Tibial nerve (tissue), 4 donors: ENCODE results near the gene UBXN10. TPM values are rescaled to one million over a fixed set of nuclear protein-coding genes. Genes with fewer than 3 reads are reported as not detected.

Source experiments
- DNase-seq, 2 donors: peaks; one replicate each; pipeline ENCODE4 v3.0.0-alpha.2; 2019; ENCODE audit warnings: low spot score in 2 of 2
- H3K27ac ChIP-seq, 4 donors: fragments of 200-600 bp; sonication (generic) in 3 of 4; one replicate each; pipeline ENCODE4 v1.5.1; 2017 to 2019; ENCODE audit warnings: mild to moderate bottlenecking in 1 of 4
- H3K27me3 ChIP-seq, 2 donors: fragments of 200-600 bp; sonication (generic) in 1 of 2; one replicate each; pipeline versions ENCODE4 v1.5.1 to v1.6.0; 2017 to 2019
- H3K36me3 ChIP-seq, 3 donors: fragments of 200-600 bp; sonication (generic); one replicate each; pipeline ENCODE4 v1.5.1; 2018 to 2019
- H3K4me1 ChIP-seq, 4 donors: fragments of 200-600 bp; sonication (generic) in 3 of 4; one replicate each; pipeline ENCODE4 v1.5.1; 2017 to 2019
- H3K4me3 ChIP-seq, 4 donors: fragments of 200-600 bp; sonication (generic) in 3 of 4; one replicate each; pipeline ENCODE4 v1.5.1; 2017 to 2019; ENCODE audit warnings: mild to moderate bottlenecking in 1 of 4, moderate library complexity in 1 of 4
- H3K9me3 ChIP-seq, 4 donors: fragments of 200-600 bp; sonication (generic) in 3 of 4; one replicate each; pipeline ENCODE4 v1.5.1; 2017 to 2019
- EP300 ChIP-seq, 2 donors: sonication (generic); formaldehyde crosslinking; IDR thresholded peaks; one replicate each; pipeline ENCODE4 v1.6.1; 2017; ENCODE audit warnings: antibody characterized with exemption in 2 of 2, mild to moderate bottlenecking in 1 of 2
- POLR2A ChIP-seq, 2 donors: fragments of 450-650 bp; IDR thresholded peaks; one replicate each; pipeline ENCODE4 v1.6.1; 2017; ENCODE audit warnings: antibody characterized with exemption in 2 of 2, mild to moderate bottlenecking in 2 of 2, moderate library complexity in 2 of 2
- WGBS, 2 donors: methylation state at CpG; one replicate each; pipeline ENCODE4 v1.1.5; 2018; 5-methylcytosine and 5-hydroxymethylcytosine counted together
- total RNA-seq, 4 donors: library from RNA; depleted of rRNA; stranded (reverse); fragments of >200 nt; gene quantifications; one replicate each; pipeline ENCODE4 v1.1.0, GENCODE V29; 2016
- TF ChIP-seq, protein P1 (sequence below), 5 experiments: fragments of 200-600 bp in 3 of 5; fragments of 450-650 bp in 2 of 5; sonication (generic) in 3 of 5; IDR thresholded peaks; one replicate each; pipeline ENCODE4 v1.5.1; 2016 to 2019; ENCODE audit warnings: antibody characterized with exemption in 5 of 5, mild to moderate bottlenecking in 3 of 5, moderate library complexity in 2 of 5

The UBXN10 gene
- total RNA-seq, 4 donors from 2014 or later, result under 0.01 to 0.84 (median 0.41) TPM

DNA sequence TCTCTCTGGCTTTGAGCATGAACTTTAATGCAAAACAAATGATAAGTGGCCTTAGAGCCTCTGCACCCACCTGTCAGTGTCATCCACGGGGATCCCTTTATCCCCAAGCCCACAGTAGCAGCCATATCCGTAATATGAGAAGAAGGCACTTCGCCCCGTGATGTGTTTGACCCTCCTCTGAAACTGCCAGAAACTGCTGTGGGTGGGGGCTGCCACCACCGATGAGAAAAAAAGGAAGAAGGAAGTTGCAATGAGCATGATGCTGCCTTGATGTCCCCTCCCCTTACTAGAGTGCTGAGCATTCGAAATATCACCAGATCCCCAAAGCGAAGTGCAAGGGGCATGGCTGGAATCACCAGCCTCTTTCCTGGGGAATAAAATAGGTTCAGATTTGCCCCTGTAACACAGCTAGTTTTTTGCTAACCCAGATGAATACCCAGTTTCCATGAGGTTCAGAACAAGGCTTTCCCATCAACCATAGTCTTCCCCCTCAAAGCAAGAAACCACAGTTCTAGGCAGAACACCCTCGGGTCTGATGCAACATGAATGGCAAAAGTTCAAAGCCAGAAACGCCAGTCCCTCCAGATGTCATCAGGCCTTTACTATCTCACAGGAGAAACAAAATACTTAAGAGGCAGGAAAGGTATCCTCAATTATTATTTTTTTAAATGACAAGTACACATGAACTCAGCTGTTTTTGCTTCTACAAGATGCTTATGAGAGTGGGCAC lies 10.8 kb upstream of the UBXN10 start:
- 47 to 49% methylated on average over 9 of the region's 9 CpGs for WGBS, 2 donors
- H3K9me3 ChIP-seq, result no peaks in the 10 kb centered on the region
- TF ChIP-seq, protein P1, sequence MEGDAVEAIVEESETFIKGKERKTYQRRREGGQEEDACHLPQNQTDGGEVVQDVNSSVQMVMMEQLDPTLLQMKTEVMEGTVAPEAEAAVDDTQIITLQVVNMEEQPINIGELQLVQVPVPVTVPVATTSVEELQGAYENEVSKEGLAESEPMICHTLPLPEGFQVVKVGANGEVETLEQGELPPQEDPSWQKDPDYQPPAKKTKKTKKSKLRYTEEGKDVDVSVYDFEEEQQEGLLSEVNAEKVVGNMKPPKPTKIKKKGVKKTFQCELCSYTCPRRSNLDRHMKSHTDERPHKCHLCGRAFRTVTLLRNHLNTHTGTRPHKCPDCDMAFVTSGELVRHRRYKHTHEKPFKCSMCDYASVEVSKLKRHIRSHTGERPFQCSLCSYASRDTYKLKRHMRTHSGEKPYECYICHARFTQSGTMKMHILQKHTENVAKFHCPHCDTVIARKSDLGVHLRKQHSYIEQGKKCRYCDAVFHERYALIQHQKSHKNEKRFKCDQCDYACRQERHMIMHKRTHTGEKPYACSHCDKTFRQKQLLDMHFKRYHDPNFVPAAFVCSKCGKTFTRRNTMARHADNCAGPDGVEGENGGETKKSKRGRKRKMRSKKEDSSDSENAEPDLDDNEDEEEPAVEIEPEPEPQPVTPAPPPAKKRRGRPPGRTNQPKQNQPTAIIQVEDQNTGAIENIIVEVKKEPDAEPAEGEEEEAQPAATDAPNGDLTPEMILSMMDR (IDR thresholded peaks at IDR 0.05), result no peak
- TF ChIP-seq EP300 (IDR thresholded peaks at IDR 0.05) (no peak), POLR2A (IDR thresholded peaks at IDR 0.05) (no peak)
- H3K36me3 ChIP-seq, result no peaks in the 10 kb centered on the region
- H3K27me3 ChIP-seq, result no peaks in the 10 kb centered on the region
- peaks cover 0 to 3% (median 0%) of the 10 kb centered on the region in 4 donors for H3K4me1 ChIP-seq
- H3K4me3 ChIP-seq, result no peak overlapping the region
- H3K27ac ChIP-seq, result no peak overlapping the region
- DNase-seq, result no peak

DNA sequence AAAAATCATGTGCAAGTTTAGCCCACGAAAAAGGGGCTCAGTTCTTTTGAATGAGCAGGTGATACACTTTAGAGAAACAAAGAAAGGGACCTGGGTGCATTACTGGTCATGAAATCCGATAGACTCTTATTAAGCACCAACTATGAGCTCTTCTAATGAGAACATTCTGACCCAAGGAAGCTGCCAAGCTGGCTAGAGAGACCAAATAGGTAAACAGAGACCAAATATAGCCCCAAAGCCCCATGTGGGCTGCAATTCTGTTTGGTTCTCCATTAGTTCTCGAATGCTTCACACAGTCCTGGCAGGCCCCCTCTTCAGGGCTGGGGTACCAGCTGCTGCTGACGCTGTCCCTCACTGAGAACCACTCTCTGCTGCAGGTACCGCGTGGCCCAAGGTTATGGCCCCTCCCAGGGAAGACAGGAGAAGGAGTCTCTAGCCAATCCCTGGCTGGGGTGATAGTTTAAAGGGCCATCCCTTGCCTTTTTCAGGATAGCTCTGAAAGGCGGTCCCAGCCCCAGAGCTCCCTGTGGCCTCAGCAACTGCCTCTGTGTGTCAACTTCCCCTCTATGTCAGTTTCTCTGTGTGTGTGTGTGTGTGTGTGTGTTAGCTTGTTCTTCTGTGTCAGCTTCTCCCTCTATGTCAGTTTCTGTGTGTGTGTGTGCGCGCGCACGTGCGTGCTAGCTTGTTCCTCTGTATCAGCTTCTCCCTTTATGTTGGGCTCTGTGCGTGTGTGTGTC lies 7.1 kb upstream of the UBXN10 start:
- TF ChIP-seq, protein P1 (IDR thresholded peaks at IDR 0.05), result no peak
- no peak for TF ChIP-seq POLR2A (IDR thresholded peaks at IDR 0.05)
- no peak for TF ChIP-seq EP300 (IDR thresholded peaks at IDR 0.05)
- Histone ChIP-seq H3K4me3 (no peak overlapping the region), H3K27me3 (peaks cover 0 to 7% of the 10 kb centered on the region in 2 donors), H3K27ac (no peak overlapping the region), H3K36me3 (no peaks in the 10 kb centered on the region), H3K9me3 (no peaks in the 10 kb centered on the region), H3K4me1 (no peaks in the 10 kb centered on the region)
- WGBS, 2 donors, result 69 to 74% methylated on average over 13 of the region's 13 CpGs
- DNase-seq, result no peak

DNA sequence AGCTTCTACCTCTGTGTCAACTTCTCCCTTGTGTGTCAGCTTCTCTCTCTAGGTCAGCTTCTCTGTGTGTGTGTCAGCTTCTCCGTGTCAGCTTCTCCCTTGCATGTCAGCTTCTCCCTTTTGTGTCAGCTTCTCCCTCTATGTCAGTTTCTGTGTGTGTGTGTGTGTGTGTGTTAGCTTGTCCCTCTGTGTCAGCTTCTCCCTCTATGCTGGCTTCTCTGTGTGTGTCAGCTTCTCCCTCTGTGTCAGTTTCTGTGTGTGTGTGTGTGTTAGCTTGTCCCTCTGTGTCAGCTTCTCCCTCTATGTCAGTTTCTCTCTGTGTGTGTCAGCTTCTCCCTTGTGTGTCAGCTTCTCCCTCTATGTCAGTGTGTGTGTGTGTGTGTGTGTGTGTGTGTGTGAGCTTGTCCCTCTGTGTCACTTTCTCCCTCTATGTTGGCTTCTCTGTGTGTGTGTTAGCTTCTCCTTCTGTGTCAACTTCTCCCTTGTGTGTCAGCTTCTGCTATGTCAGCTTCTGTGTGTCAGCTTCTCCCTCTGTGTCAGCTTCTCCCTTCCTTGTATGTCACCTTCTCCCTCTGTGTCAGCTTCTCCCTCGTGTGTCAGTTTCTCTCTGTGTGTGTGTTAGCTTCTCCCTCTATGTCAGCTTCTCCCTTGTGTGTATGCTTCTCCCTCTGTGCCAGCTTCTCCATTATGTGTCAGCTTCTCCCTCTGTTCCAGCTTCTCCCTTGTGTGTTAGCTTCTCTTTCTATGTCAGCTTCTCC lies 6.3 kb upstream of the UBXN10 start:
- DNase-seq, result no peak
- Histone ChIP-seq H3K9me3 (no peaks in the 10 kb centered on the region), H3K4me1 (no peaks in the 10 kb centered on the region), H3K27me3 (peaks cover 0 to 14% of the 10 kb centered on the region in 2 donors), H3K27ac (no peak overlapping the region), H3K4me3 (no peak overlapping the region), H3K36me3 (no peaks in the 10 kb centered on the region)
- WGBS, 2 donors, result 79 to 91% methylated on average over 2 of the region's 2 CpGs
- TF ChIP-seq, protein P1 (IDR thresholded peaks at IDR 0.05), result no peak
- no peak for TF ChIP-seq EP300 (IDR thresholded peaks at IDR 0.05)
- no peak for TF ChIP-seq POLR2A (IDR thresholded peaks at IDR 0.05)

DNA sequence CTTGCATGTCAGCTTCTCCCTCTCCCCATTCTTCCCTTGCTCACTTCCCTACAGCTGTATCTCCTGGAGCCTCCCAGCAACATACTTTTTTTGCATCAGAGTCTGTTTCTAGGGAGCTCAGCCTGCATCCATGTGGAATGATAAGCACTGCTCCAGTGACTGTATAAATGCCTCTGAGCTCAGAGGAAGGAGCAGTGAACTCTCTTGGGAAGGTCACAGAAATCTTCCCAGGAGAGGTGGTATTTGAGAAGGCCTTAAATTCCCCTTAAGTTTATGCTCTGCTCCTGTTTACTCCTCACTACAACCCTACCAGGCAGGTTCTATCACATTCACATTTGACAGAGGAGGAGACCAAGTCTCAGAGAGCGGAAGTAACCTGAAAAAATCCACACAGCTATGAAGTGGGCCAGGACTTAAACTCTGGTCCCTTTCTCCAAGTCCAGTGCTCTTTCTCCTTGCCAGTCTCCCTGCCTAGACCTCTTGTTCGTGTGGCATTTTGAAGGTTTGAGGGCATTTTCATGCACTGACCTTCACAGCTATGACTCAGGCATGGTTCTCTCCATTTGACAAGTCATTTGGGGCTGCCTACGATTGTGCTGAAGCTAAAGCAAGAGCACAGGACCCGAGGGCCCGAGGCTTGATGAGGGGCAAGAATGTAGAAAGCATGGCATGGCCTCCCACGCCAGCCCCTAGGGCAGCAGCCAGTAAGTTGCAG lies 5.6 kb upstream of the UBXN10 start:
- no peaks in the 10 kb centered on the region for H3K4me1 ChIP-seq
- no peaks in the 10 kb centered on the region for H3K36me3 ChIP-seq
- no peak overlapping the region for H3K4me3 ChIP-seq
- TF ChIP-seq, protein P1 (IDR thresholded peaks at IDR 0.05), result no peak
- no peak for TF ChIP-seq POLR2A (IDR thresholded peaks at IDR 0.05)
- no peak for TF ChIP-seq EP300 (IDR thresholded peaks at IDR 0.05)
- peaks cover 0 to 19% of the 10 kb centered on the region in 2 donors for H3K27me3 ChIP-seq
- WGBS, 2 donors, result 82 to 87% methylated on average over 6 of the region's 6 CpGs
- no peak overlapping the region for H3K27ac ChIP-seq
- DNase-seq, result no peak
- no peaks in the 10 kb centered on the region for H3K9me3 ChIP-seq
